ENCODE results near the gene TAS1R1.

The TAS1R1 gene

DNA sequence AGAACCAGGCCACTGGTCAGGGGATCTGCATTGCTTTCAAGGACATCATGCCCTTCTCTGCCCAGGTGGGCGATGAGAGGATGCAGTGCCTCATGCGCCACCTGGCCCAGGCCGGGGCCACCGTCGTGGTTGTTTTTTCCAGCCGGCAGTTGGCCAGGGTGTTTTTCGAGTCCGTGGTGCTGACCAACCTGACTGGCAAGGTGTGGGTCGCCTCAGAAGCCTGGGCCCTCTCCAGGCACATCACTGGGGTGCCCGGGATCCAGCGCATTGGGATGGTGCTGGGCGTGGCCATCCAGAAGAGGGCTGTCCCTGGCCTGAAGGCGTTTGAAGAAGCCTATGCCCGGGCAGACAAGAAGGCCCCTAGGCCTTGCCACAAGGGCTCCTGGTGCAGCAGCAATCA is 19.7 kb downstream of the TAS1R1 start:
- no peak for DNase-seq

DNA sequence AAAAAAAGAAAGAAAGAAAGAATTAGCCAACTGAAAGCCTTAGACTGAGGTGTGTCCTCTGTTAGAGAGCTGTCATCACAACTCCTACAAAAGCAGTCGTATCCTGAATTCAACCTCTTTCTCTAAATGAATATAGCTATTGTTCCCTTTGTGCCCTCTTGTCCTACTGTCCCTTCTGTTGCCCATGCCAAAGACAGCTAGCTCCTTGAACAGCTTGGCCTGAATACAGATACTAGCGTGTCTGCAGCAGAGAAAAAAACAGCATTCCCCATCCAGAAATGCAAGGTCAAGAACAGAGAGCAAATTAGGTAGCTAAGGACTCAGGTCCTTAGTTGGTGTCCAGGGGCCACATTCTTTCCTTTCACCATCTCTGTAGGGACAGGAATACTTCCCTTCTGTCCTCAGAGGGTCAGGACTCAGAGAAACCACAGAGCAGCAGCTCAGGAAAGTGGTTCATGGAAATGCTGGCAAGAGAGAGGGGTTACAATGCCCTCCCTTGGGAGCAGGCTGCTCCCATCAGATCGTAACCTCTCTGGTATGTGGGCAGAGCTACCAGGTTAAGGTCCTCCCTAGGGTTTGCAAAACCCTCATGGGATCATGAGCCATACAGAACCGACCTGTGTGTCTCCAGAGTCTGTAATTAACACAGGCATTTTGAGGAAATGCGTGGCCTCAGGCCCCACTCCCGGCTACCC is 22.9 kb downstream of the TAS1R1 start:
- DNase-seq, result no peak

DNA sequence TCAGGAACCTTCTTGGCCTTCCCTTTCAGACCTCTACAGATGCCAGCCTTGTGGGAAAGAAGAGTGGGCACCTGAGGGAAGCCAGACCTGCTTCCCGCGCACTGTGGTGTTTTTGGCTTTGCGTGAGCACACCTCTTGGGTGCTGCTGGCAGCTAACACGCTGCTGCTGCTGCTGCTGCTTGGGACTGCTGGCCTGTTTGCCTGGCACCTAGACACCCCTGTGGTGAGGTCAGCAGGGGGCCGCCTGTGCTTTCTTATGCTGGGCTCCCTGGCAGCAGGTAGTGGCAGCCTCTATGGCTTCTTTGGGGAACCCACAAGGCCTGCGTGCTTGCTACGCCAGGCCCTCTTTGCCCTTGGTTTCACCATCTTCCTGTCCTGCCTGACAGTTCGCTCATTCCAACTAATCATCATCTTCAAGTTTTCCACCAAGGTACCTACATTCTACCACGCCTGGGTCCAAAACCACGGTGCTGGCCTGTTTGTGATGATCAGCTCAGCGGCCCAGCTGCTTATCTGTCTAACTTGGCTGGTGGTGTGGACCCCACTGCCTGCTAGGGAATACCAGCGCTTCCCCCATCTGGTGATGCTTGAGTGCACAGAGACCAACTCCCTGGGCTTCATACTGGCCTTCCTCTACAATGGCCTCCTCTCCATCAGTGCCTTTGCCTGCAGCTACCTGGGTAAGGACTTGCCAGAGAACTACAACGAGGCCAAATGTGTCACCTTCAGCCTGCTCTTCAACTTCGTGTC is 23.7 kb downstream of the TAS1R1 start:
- no peak for DNase-seq

DNA sequence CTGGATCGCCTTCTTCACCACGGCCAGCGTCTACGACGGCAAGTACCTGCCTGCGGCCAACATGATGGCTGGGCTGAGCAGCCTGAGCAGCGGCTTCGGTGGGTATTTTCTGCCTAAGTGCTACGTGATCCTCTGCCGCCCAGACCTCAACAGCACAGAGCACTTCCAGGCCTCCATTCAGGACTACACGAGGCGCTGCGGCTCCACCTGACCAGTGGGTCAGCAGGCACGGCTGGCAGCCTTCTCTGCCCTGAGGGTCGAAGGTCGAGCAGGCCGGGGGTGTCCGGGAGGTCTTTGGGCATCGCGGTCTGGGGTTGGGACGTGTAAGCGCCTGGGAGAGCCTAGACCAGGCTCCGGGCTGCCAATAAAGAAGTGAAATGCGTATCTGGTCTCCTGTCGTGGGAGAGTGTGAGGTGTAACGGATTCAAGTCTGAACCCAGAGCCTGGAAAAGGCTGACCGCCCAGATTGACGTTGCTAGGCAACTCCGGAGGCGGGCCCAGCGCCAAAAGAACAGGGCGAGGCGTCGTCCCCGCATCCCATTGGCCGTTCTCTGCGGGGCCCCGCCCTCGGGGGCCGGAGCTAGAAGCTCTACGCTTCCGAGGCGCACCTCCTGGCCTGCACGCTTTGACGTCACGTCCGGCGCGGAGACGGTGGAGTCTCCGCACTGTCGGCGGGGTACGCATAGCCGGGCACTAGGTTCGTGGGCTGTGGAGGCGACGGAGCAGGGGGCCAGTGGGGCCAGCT is 24.4 kb downstream of the TAS1R1 start, which contains the start of gene ZBTB48:
TSS of gene ZBTB48 (plus strand) at position 621 of the 745 bp plus-strand sequence. CDS start 616 bp downstream, outside the sequence.
- peak; percentile 100 for DNase-seq

DNA sequence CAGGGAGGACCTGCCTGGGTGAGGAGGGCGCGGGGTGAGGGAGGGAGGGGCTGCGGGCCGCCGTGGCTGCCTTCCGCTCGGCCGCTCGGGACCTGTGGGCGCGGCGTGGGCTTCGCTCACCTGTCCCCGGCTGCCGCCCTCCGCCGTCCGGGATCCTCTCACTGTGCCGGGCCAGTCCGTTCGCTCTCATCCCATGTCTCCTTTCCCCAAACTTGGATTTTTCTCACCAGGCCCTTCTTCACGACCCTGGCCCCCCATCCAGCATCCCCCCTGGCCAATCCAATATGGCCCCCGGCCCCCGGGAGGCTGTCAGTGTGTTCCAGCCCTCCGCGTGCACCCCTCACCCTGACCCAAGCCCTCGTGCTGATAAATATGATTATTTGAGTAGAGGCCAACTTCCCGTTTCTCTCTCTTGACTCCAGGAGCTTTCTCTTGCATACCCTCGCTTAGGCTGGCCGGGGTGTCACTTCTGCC is 25.0 kb downstream of the TAS1R1 start:
- peak; percentile 38 for DNase-seq

DNA sequence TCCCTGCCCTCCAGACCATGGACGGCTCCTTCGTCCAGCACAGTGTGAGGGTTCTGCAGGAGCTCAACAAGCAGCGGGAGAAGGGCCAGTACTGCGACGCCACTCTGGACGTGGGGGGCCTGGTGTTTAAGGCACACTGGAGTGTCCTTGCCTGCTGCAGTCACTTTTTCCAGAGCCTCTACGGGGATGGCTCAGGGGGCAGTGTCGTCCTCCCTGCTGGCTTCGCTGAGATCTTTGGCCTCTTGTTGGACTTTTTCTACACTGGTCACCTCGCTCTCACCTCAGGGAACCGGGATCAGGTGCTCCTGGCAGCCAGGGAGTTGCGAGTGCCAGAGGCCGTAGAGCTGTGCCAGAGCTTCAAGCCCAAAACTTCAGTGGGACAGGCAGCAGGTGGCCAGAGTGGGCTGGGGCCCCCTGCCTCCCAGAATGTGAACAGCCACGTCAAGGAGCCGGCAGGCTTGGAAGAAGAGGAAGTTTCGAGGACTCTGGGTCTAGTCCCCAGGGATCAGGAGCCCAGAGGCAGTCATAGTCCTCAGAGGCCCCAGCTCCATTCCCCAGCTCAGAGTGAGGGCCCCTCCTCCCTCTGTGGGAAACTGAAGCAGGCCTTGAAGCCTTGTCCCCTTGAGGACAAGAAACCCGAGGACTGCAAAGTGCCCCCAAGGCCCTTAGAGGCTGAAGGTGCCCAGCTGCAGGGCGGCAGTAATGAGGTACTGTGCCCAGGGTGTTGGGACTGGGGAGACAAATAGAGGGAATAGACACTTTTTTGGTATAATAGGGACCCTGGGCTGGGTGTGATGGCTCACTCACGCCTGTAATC is 25.7 kb downstream of the TAS1R1 start:
- DNase-seq, result no peak

DNA sequence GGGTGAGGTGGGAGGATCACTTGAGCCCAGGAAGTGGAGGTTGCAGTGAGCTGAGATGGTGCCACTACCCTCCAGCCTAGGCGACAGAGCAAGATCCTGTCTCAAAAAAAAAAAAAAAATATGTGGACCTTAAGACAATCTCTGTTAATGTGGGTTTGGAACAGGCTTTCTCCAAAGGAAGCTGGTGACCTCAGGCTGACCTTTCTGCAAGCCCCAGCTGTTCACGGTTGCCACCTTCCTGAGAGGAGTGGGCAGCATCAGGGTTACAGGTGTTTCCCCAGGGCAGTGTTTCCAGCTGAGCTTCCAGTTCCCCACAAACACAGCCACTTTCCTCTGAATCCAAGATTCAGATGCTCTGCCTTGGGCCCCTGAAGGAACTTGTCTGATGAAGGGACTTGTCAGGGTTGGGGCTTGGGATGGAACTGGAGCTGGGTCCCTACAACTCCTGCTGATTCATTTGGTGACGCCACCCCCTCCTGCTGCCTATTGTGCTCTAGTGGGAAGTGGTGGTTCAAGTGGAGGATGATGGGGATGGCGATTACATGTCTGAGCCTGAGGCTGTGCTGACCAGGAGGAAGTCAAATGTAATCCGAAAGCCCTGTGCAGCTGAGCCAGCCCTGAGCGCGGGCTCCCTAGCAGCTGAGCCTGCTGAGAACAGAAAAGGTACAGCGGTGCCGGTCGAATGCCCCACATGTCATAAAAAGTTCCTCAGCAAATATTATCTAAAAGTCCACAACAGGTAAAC is 26.6 kb downstream of the TAS1R1 start:
- no peak for DNase-seq

DNA sequence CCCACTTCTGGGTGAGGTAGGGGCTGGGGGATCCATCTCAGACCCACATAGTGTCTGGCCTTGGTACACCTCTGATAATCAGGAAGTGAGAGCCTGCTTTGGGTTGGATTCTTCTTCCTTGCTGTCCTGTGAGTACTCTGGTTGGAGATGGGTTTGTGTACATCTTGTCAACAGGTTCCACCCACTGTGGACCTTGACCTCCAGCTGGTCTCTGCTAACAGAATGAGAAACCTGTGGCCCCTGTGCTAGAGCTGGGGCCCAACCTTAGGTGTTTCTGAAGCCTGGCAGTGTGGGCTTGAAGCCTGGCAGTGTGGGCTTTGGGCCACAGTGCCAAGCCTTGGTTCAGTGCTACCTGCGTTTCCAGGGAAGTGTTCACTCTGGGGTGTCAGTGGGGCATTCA is 27.3 kb downstream of the TAS1R1 start:
- DNase-seq, result no peak

DNA sequence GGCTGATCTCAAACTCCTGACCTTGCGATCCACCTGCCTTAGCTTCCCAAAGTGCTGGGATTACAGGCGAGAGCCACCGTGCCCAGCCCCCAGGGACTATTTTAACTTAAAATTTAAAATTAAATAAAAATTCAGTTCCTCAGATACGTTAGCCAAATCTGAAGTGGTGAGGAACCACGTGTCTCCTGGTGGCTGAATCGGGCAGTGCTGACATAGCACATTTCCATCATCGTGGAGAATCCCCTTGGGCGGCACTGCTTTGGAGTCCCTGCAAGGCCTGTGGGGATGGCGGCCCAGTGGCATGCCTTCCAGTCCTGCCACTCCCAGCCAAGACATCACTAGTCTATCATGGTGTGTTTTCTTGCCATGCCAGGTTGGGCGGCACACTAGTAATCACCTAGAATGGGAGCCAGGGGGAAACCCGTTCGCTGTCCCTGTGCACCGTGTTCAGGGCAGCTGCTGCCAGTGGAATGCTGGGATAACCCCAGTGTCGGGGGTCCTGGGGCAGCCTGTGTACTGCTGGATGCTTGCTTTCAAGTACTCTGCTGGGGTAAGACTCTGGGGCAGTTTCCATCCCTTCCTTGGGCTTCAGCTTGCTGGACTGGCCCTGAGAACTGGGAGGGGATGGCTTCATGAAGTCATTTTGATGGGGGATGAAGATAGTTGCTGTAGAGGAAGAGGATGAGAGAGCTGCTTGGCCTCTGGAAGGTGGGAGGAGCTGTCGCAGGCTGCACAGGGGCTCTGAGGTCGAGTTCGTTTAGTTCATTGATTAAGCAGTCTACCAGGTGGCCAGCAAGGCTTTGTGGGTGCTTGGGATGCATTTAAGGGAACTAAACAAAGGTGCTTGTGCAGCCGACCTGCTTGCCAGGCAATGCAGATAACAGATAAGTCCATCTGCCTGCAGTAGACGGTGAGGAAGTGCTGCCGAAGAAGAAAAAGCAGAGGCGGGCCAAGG is 29.3 kb downstream of the TAS1R1 start:
- DNase-seq, result no peak

DNA sequence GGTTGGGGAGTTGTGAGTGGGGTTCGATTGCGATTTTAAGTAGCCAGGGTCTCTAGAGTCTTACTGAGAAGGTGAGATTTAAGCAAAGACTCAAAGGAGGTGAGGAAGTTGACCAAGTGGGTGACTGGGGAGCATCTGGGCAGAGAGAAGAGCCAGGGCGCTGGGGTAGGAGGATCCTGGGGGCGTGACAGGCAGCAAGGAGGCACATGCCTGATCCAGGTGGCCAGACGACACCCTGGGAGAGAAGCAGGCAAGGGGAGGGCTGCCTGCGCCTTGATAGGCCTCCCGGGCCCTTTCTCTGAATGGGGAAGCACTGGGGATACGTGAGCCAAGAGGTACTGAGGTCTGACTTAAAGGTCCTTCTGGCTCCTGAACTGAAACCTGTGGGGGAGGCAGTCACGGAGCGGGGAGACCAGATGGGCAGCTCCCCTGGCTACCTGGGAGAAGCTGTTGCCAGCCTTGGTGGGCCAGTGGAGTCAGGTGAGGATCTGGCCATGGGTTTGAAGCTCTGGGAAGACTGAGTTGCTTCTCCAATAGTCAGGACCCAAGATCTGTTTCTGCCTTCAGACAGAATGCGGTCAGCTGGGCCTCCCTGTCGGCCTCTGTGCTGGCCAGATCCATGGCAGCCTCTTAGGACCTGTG is 30.1 kb downstream of the TAS1R1 start:
- DNase-seq, result no peak

DNA sequence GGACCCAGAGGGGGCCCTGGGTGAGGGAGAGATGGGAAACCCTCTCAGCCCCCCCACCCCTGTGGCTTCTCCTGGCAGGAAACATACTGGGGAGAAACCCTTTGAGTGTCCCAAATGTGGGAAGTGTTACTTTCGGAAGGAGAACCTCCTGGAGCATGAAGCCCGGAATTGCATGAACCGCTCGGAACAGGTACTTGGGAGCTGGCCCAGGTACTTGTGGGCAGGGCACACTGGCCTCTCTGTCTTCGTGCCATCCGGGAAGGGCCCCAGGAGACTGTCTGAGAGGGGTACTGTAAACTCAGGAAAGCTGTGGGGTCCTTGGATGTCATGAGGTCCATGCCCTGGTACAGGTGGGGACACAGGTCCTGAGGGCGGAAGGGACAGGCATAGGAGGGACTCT is 30.7 kb downstream of the TAS1R1 start:
- no peak for DNase-seq

DNA sequence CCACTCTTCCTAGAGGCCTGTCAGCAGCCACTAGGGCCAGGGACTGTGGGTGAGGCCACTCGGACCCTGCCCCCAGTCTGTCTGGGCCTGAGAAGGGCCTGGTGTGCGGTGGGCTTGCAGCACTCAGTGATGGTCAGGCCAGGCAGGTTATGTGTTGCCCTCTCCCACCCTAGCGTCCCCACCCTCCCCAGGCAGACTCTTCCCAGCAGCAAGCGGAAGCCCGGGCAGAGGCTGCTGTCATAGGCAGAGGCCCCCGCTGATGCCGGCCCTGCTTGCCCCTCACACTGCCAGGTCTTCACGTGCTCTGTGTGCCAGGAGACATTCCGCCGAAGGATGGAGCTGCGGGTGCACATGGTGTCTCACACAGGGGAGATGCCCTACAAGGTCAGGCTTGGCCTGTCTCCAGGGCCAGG is 31.3 kb downstream of the TAS1R1 start:
- DNase-seq, result no peak

DNA sequence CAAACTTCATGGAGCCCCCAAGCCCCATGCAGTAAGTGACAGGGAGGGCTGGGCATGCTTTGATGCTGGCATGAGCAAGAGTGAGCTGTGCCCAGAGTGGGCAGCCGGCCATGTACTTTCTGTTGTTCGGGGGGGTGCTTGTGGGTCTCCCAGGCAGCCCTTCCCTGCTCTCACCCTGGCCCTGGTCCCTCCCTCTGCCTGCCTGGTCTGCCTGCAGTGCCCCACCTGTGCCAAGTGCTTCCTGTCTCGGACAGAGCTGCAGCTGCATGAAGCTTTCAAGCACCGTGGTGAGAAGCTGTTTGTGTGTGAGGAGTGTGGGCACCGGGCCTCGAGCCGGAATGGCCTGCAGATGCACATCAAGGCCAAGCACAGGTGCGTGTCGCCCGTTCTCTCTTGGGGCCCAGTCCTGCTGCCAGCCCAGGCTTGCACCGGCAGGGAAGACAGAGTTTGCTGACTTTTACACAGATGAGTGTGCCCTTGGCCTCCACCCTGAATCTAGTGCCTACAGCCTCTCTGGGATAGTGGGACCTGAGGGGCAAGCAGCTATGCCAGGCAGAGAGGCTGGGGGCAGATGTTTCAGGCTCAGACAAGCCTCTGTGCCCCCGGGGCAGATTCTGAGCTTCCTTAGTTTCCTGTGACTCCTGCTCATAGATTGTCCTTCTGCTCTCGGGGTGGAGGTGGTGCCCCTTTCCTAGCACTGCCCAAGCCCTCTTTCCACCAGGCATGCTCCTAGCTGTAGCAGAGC is 32.3 kb downstream of the TAS1R1 start:
- peak; percentile 69 for DNase-seq

DNA sequence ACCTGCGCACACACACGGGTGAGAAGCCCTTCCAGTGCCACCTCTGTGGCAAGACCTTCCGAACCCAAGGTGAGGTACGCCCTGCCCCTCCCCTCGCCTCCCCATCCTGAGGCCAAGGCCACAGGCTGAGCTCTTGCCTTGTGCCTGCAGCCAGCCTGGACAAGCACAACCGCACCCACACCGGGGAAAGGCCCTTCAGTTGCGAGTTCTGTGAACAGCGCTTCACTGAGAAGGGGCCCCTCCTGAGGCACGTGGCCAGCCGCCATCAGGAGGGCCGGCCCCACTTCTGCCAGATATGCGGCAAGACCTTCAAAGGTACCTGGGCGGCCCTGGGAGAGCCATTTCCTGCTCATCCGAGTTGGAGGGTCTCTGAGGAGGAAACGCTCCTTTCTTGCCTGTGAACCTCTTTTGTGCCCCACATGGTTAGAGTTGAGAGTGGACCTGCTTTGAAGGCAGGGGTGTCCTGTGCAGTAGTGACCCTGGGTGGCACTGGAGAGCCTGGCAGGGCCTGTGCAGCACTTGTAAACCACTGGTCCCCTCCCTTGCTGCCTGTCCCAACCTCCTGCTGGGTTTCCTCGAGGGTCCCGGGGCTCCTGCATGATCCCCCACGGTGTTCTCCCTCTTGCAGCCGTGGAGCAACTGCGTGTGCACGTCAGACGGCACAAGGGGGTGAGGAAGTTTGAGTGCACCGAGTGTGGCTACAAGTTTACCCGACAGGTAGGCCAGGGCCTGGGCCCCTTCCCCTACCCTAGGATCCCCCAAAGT is 33.2 kb downstream of the TAS1R1 start:
- no peak for DNase-seq

DNA sequence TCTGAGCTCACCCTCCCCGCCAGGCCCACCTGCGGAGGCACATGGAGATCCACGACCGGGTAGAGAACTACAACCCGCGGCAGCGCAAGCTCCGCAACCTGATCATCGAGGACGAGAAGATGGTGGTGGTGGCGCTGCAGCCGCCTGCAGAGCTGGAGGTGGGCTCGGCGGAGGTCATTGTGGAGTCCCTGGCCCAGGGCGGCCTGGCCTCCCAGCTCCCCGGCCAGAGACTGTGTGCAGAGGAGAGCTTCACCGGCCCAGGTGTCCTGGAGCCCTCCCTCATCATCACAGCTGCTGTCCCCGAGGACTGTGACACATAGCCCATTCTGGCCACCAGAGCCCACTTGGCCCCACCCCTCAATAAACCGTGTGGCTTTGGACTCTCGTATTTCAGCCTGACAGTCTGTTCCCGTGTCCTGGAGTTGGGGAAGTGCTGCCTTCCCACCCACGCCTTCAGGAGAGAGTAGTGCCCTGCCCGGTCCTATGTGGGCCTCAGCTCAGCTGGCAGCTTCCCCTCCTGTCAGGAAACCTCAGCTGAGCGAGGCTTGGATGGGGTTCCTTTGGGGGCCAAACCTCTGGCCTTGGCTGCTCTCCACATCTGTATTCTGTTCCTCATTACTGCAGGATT is 33.9 kb downstream of the TAS1R1 start:
- DNase-seq, result no peak

DNA sequence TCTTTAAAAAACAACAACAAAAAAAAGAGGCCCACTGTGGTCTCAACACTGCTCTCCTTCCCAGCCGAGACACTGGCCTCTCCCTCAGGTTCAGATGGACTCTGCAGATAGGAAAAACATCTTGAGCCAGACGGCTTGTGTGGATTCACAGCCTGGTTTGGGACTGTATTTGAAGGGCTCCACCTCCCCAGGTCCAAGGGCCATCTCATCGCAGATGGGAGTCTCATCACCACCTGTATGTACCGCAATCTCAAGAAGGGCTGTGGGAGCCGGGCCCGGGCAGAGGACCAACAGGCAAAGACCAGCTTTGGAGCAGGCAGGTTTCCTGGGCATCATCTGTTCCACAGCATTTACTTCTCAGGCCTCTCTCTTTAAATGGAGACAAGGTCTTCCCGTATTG is 34.9 kb downstream of the TAS1R1 start:
- DNase-seq, result no peak

DNA sequence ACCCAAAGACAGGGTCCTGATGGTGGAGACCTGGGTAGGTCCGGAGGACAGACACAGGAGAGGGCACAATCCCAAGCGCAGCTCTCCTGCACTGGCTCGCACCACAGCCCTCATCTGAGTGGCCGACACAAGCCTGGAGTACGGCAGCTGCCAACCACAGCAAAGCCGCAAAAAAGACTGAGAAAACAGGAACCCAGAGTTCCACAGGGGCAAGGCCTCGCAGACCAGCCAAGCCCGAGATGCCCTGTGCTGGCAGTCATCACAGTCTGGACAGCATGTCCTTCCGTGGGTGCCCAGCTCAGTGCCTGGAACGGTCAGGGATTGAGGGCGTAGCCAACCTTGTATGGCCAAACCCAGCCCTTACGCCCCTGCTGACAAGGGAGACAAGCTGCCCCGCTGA is 36.1 kb downstream of the TAS1R1 start:
- DNase-seq, result peak; percentile 18

DNA sequence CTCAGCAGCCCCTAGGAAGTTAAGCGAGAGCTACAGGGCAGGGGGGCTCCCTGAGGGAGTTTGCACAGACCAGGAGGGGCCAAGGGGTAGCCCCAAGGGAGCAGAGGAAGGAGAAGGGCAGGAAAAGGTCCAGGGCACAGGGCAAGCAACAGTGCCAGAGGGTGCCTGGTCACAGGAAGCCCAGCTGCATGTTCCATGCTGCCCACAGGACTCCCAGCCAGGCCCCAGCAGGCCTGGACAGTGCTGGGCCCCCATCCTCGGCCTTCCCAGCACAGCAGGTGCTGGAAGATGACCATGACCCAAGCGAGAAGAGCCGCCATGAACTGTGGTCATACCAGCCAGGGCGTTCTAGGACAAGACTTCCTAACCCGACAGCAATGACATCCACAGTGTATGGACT is 36.5 kb downstream of the TAS1R1 start:
- DNase-seq, result no peak

Data from femur (tissue), 1 donor.